B cell (primary cell): ENCODE data around the gene CYB5B. TPM values are rescaled to one million over a fixed set of nuclear protein-coding genes. Genes with fewer than 3 reads are reported as not detected.
"Not testable (repeated sequence)": the region's sequence is repeated elsewhere in the genome, so short reads cannot be mapped to it uniquely, and the experiment has no call there.

ENCODE experiments used
- ATAC-seq: fragments of 200-7000 bp; cut with Tn5 transposase; one replicate; pipeline ENCODE4 v1.10.0; 2021; ENCODE audit warnings: low read depth, mild to moderate bottlenecking, moderate number of reproducible peaks, moderate library complexity
- CTCF ChIA-PET: fragments of 350-600 bp; sonication (Branson Sonifier 250); formaldehyde crosslinking; loops from one replicate; lab custom pipeline; 2021; ENCODE audit warnings: antibody characterized with exemption, inconsistent platforms; lab: Charles Lee
- POLR2A ChIA-PET: fragments of 350-600 bp; sonication (Branson Sonifier 250); formaldehyde crosslinking; loops from one replicate; lab custom pipeline; 2021; ENCODE audit warnings: antibody characterized with exemption; lab: Charles Lee
- DNase-seq: peaks from one replicate; pipeline ENCODE4 v3.0.0; 2013
- H2AFZ ChIP-seq: 2 replicates; pipeline ENCODE4 v1.6.1; 2012; ENCODE audit warnings: mild to moderate bottlenecking, low read depth, low read length; ENCODE audit not compliant: insufficient read depth, poor library complexity, severe bottlenecking
- H3K27ac ChIP-seq, 2 donors: 1 replicate in 1 of 2; 2 replicates in 1 of 2; pipeline ENCODE4 v1.5.1; 2012 to 2013; ENCODE audit warnings: low read length in 2 of 2, mild to moderate bottlenecking in 2 of 2, moderate library complexity in 1 of 2
- H3K27me3 ChIP-seq, 4 experiments: fragments of 200-600 bp in 1 of 4; sonication (generic) in 1 of 4; replicated peaks in 1 of 4; 1 replicate in 2 of 4; 2 replicates in 2 of 4; pipeline versions ENCODE4 v1.6.1 to v1.7.0; 2013 to 2016; ENCODE audit warnings: low read length in 3 of 4, mild to moderate bottlenecking in 2 of 4, mixed read lengths in 1 of 4, moderate library complexity in 1 of 4; ENCODE audit not compliant: insufficient read depth in 4 of 4, control insufficient read depth in 3 of 4; ENCODE audit errors: control extremely low read depth in 1 of 4
- H3K36me3 ChIP-seq, 2 experiments: replicated peaks in 1 of 2; 1 replicate in 1 of 2; 2 replicates in 1 of 2; pipeline versions ENCODE4 v1.6.1 to v1.7.1; 2013; ENCODE audit warnings: low read length in 1 of 2; ENCODE audit not compliant: insufficient read depth in 2 of 2, control insufficient read depth in 1 of 2; ENCODE audit errors: control extremely low read depth in 1 of 2, extremely low read depth in 1 of 2
- H3K4me1 ChIP-seq, 2 donors: fragments of 200-600 bp in 1 of 2; sonication (generic) in 1 of 2; 1 replicate in 1 of 2; 2 replicates in 1 of 2; pipeline versions ENCODE4 v1.5.1 to v1.6.1; 2013 to 2017; ENCODE audit warnings: low read length in 2 of 2; ENCODE audit not compliant: control insufficient read depth in 2 of 2, insufficient read depth in 2 of 2
- H3K4me2 ChIP-seq: replicated peaks from 2 replicates; pipeline ENCODE3; 2012; ENCODE audit warnings: mild to moderate bottlenecking, low read depth, low read length; ENCODE audit not compliant: poor library complexity, severe bottlenecking
- H3K4me3 ChIP-seq, 5 experiments: fragments of 200-600 bp in 1 of 5; sonication (generic) in 1 of 5; 1 replicate in 3 of 5; 2 replicates in 2 of 5; pipeline versions ENCODE4 v1.5.1 to v1.7.0; 2011 to 2016; ENCODE audit warnings: low read length in 4 of 5, mild to moderate bottlenecking in 4 of 5, low read depth in 2 of 5, control low read depth in 1 of 5, moderate library complexity in 1 of 5; ENCODE audit not compliant: insufficient read depth in 1 of 5; ENCODE audit errors: control extremely low read depth in 1 of 5, extremely low read depth in 1 of 5
- H3K79me2 ChIP-seq: fragments of 200-600 bp; sonication (generic); one replicate; pipeline ENCODE4 v1.6.0; 2016; ENCODE audit warnings: low read length; ENCODE audit not compliant: control insufficient read depth, insufficient read depth
- H3K9ac ChIP-seq: fragments of 200-600 bp; sonication (generic); 2 replicates; pipeline ENCODE4 v1.6.1; 2017; ENCODE audit warnings: mild to moderate bottlenecking, low read length, moderate library complexity
- H3K9me3 ChIP-seq, 3 donors: one replicate each; pipeline versions ENCODE4 v1.6.1 to v1.7.1; 2013; ENCODE audit warnings: low read length in 2 of 3; ENCODE audit not compliant: control insufficient read depth in 2 of 3, insufficient read depth in 1 of 3; ENCODE audit errors: control extremely low read depth in 1 of 3
- H4K20me1 ChIP-seq: 2 replicates; pipeline ENCODE4 v1.6.0; 2012; ENCODE audit warnings: mild to moderate bottlenecking, low read length; ENCODE audit not compliant: insufficient read depth, control insufficient read depth, poor library complexity, severe bottlenecking
- H3K27ac Mint-ChIP-seq: one replicate; pipeline ENCODE4 v1.8.0; 2021; ENCODE audit warnings: mixed read lengths
- H3K27me3 Mint-ChIP-seq: one replicate; pipeline ENCODE4 v1.8.0; 2021; ENCODE audit warnings: mixed read lengths
- H3K4me1 Mint-ChIP-seq: one replicate; pipeline ENCODE4 v1.8.0; 2021; ENCODE audit warnings: mixed read lengths
- H3K4me3 Mint-ChIP-seq: one replicate; pipeline ENCODE4 v1.8.0; 2021; ENCODE audit warnings: mixed read lengths
- H3K9me3 Mint-ChIP-seq: one replicate; pipeline ENCODE4 v1.8.0; 2022; ENCODE audit warnings: mixed read lengths; ENCODE audit not compliant: insufficient read depth
- CTCF ChIP-seq: fragments of 200-600 bp; IDR thresholded peaks from one replicate; pipeline ENCODE4 v1.8.0; 2022; ENCODE audit warnings: antibody characterized with exemption, mild to moderate bottlenecking
- EZH2 ChIP-seq: IDR thresholded peaks from 2 replicates; pipeline ENCODE4 v1.6.1; 2012; ENCODE audit warnings: borderline replicate concordance, low read depth, mild to moderate bottlenecking, moderate library complexity, low read length; ENCODE audit not compliant: insufficient read depth, poor library complexity, severe bottlenecking
- WGBS: methylation state at CpG from one replicate; pipeline ENCODE4 v1.1.5; 2013; ENCODE audit warnings: missing lambda C conversion rate; ENCODE audit not compliant: insufficient coverage; 5-methylcytosine and 5-hydroxymethylcytosine counted together
- intact Hi-C: fragments of 100-400 bp; cut with micrococcal nuclease; formaldehyde crosslinking; loops from one replicate; pipeline ENCODE4 v1.10.0; 2022
- polyA plus RNA-seq: library from polyadenylated mRNA; depleted of rRNA; stranded (reverse); fragments of >200 nt; gene quantifications from 2 replicates; pipeline ENCODE4 v1.2.3, GENCODE V29; 2012
- total RNA-seq, 2 donors: library from RNA; stranded (reverse); fragments of 120-200 nt in 1 of 2; gene quantifications; 1 replicate in 1 of 2; 2 replicates in 1 of 2; pipeline versions ENCODE4 v1.2.3 to v1.2.4, GENCODE V29; 2013 to 2022

The CYB5B gene
- total and polyA plus RNA-seq, 2 donors (not counting 1 experiment from before 2014, with no cell fraction given) = 21.5 to 64.7 TPM

GRCh38 chr16:69438465-69438864, 14.0 kb downstream of the CYB5B start:
- no peak overlapping the region for H2AFZ ChIP-seq
- peaks cover 6 to 7% of the 10 kb centered on the region in 2 experiments for H3K36me3 ChIP-seq
- H4K20me1 ChIP-seq = peaks cover 8% of the 10 kb centered on the region
- H3K4me1 ChIP-seq = peaks cover 11 to 21% of the 10 kb centered on the region in 2 donors
- POLR2A ChIA-PET = no interaction called here
- H3K27ac Mint-ChIP-seq = peak overlapping the region; percentile 61
- H3K4me3 Mint-ChIP-seq = peak overlapping the region; percentile 42
- no peak overlapping the region for H3K4me2 ChIP-seq
- H3K9me3 Mint-ChIP-seq = no peaks in the 10 kb centered on the region
- H3K27me3 Mint-ChIP-seq = no peaks in the 10 kb centered on the region
- ATAC-seq (no peak), DNase-seq (peak; percentile 13)
- no peak overlapping the region for H3K9ac ChIP-seq
- H3K27me3 ChIP-seq = no peaks in the 10 kb centered on the region
- H3K4me3 ChIP-seq = no peak overlapping the region
- H3K9me3 ChIP-seq = no peaks in the 10 kb centered on the region
- peaks cover 94% of the 10 kb centered on the region for H3K79me2 ChIP-seq
- WGBS = no CpG with 5 or more reads among the region's 3 CpGs
- CTCF ChIA-PET = no interaction called here
- TF ChIP-seq EZH2 = no peak
- no peak for TF ChIP-seq CTCF
- intact Hi-C loops = no loop called here
- peak overlapping the region in 1 of 2 donors; percentile 43 for H3K27ac ChIP-seq
- peaks cover 52% of the 10 kb centered on the region for H3K4me1 Mint-ChIP-seq

- Histone ChIP-seq H3K36me3 (peaks cover 4% of the 10 kb centered on the region in 2 experiments), H3K4me3 (no peak overlapping the region), H4K20me1 (peaks cover 8% of the 10 kb centered on the region), H3K27ac (peak overlapping the region in 1 of 2 donors; percentile 37), H3K27me3 (no peaks in the 10 kb centered on the region), H2AFZ (no peak overlapping the region), H3K4me2 (no peak overlapping the region), H3K9ac (no peak overlapping the region), H3K79me2 (peaks cover 94% of the 10 kb centered on the region), H3K9me3 (no peaks in the 10 kb centered on the region), H3K4me1 (peaks cover 23 to 37% of the 10 kb centered on the region in 2 donors)
- ChIA-PET CTCF (no interaction called here), POLR2A (no interaction called here)
- DNase-seq = no peak
- Mint-ChIP-seq H3K27me3 (no peaks in the 10 kb centered on the region), H3K27ac (no peak overlapping the region), H3K4me3 (no peak overlapping the region), H3K4me1 (peaks cover 60% of the 10 kb centered on the region), H3K9me3 (no peaks in the 10 kb centered on the region)
- no peak for ATAC-seq
- TF ChIP-seq EZH2 = no peak
- TF ChIP-seq CTCF = no peak
- intact Hi-C loops = no loop called here
- no CpG with 5 or more reads among the region's 1 CpG for WGBS
These were observed 15.8 kb downstream of the CYB5B start for GRCh38 chr16:69440250-69440649.

- intact Hi-C loops, H3K4me2 ChIP-seq, H3K9me3 Mint-ChIP-seq, H3K27me3 Mint-ChIP-seq, H3K9me3 ChIP-seq, H3K27ac Mint-ChIP-seq, H4K20me1 ChIP-seq, H3K4me3 Mint-ChIP-seq, H3K9ac ChIP-seq, POLR2A ChIA-PET, H2AFZ ChIP-seq, H3K36me3 ChIP-seq, H3K27me3 ChIP-seq, H3K4me3 ChIP-seq, DNase-seq, ATAC-seq, CTCF ChIA-PET: not testable (repeated sequence)
- H3K4me1 Mint-ChIP-seq = peaks cover 57% of the 10 kb centered on the region
- WGBS = no CpG with 5 or more reads among the region's 7 CpGs
- H3K79me2 ChIP-seq = peaks cover 96% of the 10 kb centered on the region
- H3K4me1 ChIP-seq = peaks cover 20 to 35% of the 10 kb centered on the region in 2 donors
- H3K27ac ChIP-seq = peak overlapping the region in 1 of 2 donors; percentile 23
These were observed 16.6 kb downstream of the CYB5B start for GRCh38 chr16:69441030-69441429.
